ENCODE measurements around the gene SHROOM3.

The SHROOM3 gene

GRCh38 chr4:76435528-76436319 lies 695 bp downstream of the SHROOM3 start:
- TF ChIP-seq SIN3A (IDR thresholded peaks at IDR 0.05; ENCODE audit: borderline replicate concordance, insufficient read depth, low read length) (no peak), POLR2AphosphoS5 (IDR thresholded peaks at IDR 0.05; ENCODE audit: low read depth, low read length) (no peak), FOXP2 (optimal IDR thresholded peaks at IDR 0.05; ENCODE audit: borderline replicate concordance, extremely low read depth, extremely low read length, insufficient read depth) (no peak), TAF1 (IDR thresholded peaks at IDR 0.05; ENCODE audit: borderline replicate concordance, insufficient read depth, low read length) (no peak), REST (IDR thresholded peaks at IDR 0.05; ENCODE audit: insufficient read depth in 1 of 2, low read depth in 2 of 2, low read length in 2 of 2) (no peak)

- TF ChIP-seq SIN3A (IDR thresholded peaks at IDR 0.05; ENCODE audit: borderline replicate concordance, insufficient read depth, low read length) (no peak), POLR2AphosphoS5 (IDR thresholded peaks at IDR 0.05; ENCODE audit: low read depth, low read length) (no peak), FOXP2 (optimal IDR thresholded peaks at IDR 0.05; ENCODE audit: borderline replicate concordance, extremely low read depth, extremely low read length, insufficient read depth) (no peak), TAF1 (IDR thresholded peaks at IDR 0.05; ENCODE audit: borderline replicate concordance, insufficient read depth, low read length) (no peak), REST (IDR thresholded peaks at IDR 0.05; ENCODE audit: insufficient read depth in 1 of 2, low read depth in 2 of 2, low read length in 2 of 2) (no peak)
These were observed 4.5 kb downstream of the SHROOM3 start for GRCh38 chr4:76439491-76439890.

GRCh38 chr4:76441881-76442280 lies 6.9 kb downstream of the SHROOM3 start:
- TF ChIP-seq TAF1 (IDR thresholded peaks at IDR 0.05; ENCODE audit: borderline replicate concordance, insufficient read depth, low read length): no peak
- no peak for TF ChIP-seq REST (IDR thresholded peaks at IDR 0.05; ENCODE audit: insufficient read depth in 1 of 2, low read depth in 2 of 2, low read length in 2 of 2)
- no peak for TF ChIP-seq POLR2AphosphoS5 (IDR thresholded peaks at IDR 0.05; ENCODE audit: low read depth, low read length)
- no peak for TF ChIP-seq SIN3A (IDR thresholded peaks at IDR 0.05; ENCODE audit: borderline replicate concordance, insufficient read depth, low read length)
- TF ChIP-seq FOXP2 (optimal IDR thresholded peaks at IDR 0.05; ENCODE audit: borderline replicate concordance, extremely low read depth, extremely low read length, insufficient read depth): no peak

GRCh38 chr4:76442807-76443206 lies 7.8 kb downstream of the SHROOM3 start:
- no peak for TF ChIP-seq FOXP2 (optimal IDR thresholded peaks at IDR 0.05; ENCODE audit: borderline replicate concordance, extremely low read depth, extremely low read length, insufficient read depth)
- no peak for TF ChIP-seq TAF1 (IDR thresholded peaks at IDR 0.05; ENCODE audit: borderline replicate concordance, insufficient read depth, low read length)
- no peak for TF ChIP-seq SIN3A (IDR thresholded peaks at IDR 0.05; ENCODE audit: borderline replicate concordance, insufficient read depth, low read length)
- no peak for TF ChIP-seq REST (IDR thresholded peaks at IDR 0.05; ENCODE audit: insufficient read depth in 1 of 2, low read depth in 2 of 2, low read length in 2 of 2)
- TF ChIP-seq POLR2AphosphoS5 (IDR thresholded peaks at IDR 0.05; ENCODE audit: low read depth, low read length): no peak

All from PFSK-1 (cell line).